Activated naive CD4-positive, alpha-beta T cell (primary cell): Measurements from ENCODE around the gene TAF1D.

ENCODE experiments used
- DNase-seq, 4 experiments: peaks; one replicate each; lab custom pipeline; 2025; lab: John Stamatoyannopoulos, UW

The TAF1D gene

GRCh38 chr11:93720522-93720921 lies 20.8 kb downstream of the TAF1D start:
- no peak for DNase-seq

GRCh38 chr11:93719310-93719709 lies 22.0 kb downstream of the TAF1D start:
- DNase-seq, result no peak

GRCh38 chr11:93718057-93718563 lies 23.2 kb downstream of the TAF1D start:
- no peak for DNase-seq

GRCh38 chr11:93717501-93717900 lies 23.8 kb downstream of the TAF1D start:
- DNase-seq, result no peak

- DNase-seq, result no peak
These were observed 25.4 kb downstream of the TAF1D start for GRCh38 chr11:93715797-93716396.

GRCh38 chr11:93712678-93713077 lies 28.6 kb downstream of the TAF1D start:
- DNase-seq, result no peak

GRCh38 chr11:93710239-93710638 lies 31.1 kb downstream of the TAF1D start:
- no peak for DNase-seq

GRCh38 chr11:93704237-93704636 lies 37.1 kb downstream of the TAF1D start:
- no peak for DNase-seq

GRCh38 chr11:93700830-93701229 lies 40.5 kb downstream of the TAF1D start:
- DNase-seq, result no peak

GRCh38 chr11:93697611-93698010 lies 43.7 kb downstream of the TAF1D start:
- DNase-seq, result no peak

- DNase-seq, result no peak
These were observed 46.7 kb downstream of the TAF1D start for GRCh38 chr11:93694557-93694956.

- DNase-seq, result no peak
These were observed 47.2 kb downstream of the TAF1D start for GRCh38 chr11:93694109-93694508.

- no peak for DNase-seq
These were observed 52.1 kb downstream of the TAF1D start for GRCh38 chr11:93689240-93689639.

- DNase-seq, result no peak
These were observed 54.5 kb downstream of the TAF1D start for GRCh38 chr11:93686812-93687211.

GRCh38 chr11:93686226-93686625 lies 55.1 kb downstream of the TAF1D start:
- DNase-seq, result no peak
